ENCODE measurements around the gene LYL1.

Gene LYL1

GRCh38 chr19:13128583-13128982 lies 25.9 kb upstream of the LYL1 start:
- DNase-seq = no peak

GRCh38 chr19:13127811-13128575 lies 25.3 kb upstream of the LYL1 start:
- no peak for DNase-seq

GRCh38 chr19:13127051-13127450 lies 24.4 kb upstream of the LYL1 start:
- no peak for DNase-seq

GRCh38 chr19:13122980-13123957 lies 20.6 kb upstream of the LYL1 start:
- no peak for DNase-seq

GRCh38 chr19:13122275-13122878 lies 19.7 kb upstream of the LYL1 start:
- DNase-seq = no peak

GRCh38 chr19:13121551-13122274 lies 19.1 kb upstream of the LYL1 start:
- DNase-seq = no peak

- no peak for DNase-seq
Observed at GRCh38 chr19:13120817-13121216, 18.2 kb upstream of the LYL1 start.

GRCh38 chr19:13120031-13120430 lies 17.4 kb upstream of the LYL1 start:
- DNase-seq = no peak

- DNase-seq = no peak
Observed at GRCh38 chr19:13119627-13120026, 17.0 kb upstream of the LYL1 start.

- peak; percentile 77 for DNase-seq
Observed at GRCh38 chr19:13118424-13119193, 16.0 kb upstream of the LYL1 start.

- peak; percentile 86 for DNase-seq
Observed at GRCh38 chr19:13117772-13118423, 15.2 kb upstream of the LYL1 start, which contains the start of gene NACC1. Gene NACC1 (plus strand): TSS chr19:13118264. CDS start chr19:13135208, 16,944 bp downstream.

- no peak for DNase-seq
Observed at GRCh38 chr19:13117176-13117771, 14.6 kb upstream of the LYL1 start.

- peak; percentile 87 for DNase-seq
Observed at GRCh38 chr19:13116282-13117175, 13.9 kb upstream of the LYL1 start, which contains the start of gene TRMT1. Gene TRMT1 (minus strand): TSS chr19:13116740. CDS start chr19:13116399, 341 bp downstream.

- no peak for DNase-seq
Observed at GRCh38 chr19:13115936-13116281, 13.3 kb upstream of the LYL1 start.

- DNase-seq = no peak
Observed at GRCh38 chr19:13112555-13112954, 9.9 kb upstream of the LYL1 start.

- no peak for DNase-seq
Observed at GRCh38 chr19:13110099-13110610, 7.5 kb upstream of the LYL1 start.

- no peak for DNase-seq
Observed at GRCh38 chr19:13109361-13110098, 6.9 kb upstream of the LYL1 start.

GRCh38 chr19:13104848-13105711 lies 2.4 kb upstream of the LYL1 start:
- no peak for DNase-seq

All from NCI-H510A (cell line).